Measurements from ENCODE around the gene RPS6KA6. TPM values are rescaled to one million over a fixed set of nuclear protein-coding genes. Genes with fewer than 3 reads are reported as not detected.
"Not testable (repeated sequence)": the region's sequence is repeated elsewhere in the genome, so short reads cannot be mapped to it uniquely, and the experiment has no call there.

RPS6KA6 gene
- total RNA-seq, 2 donors from 2014 or later, result 0.24 to 1.5 TPM

- Mint-ChIP-seq H3K4me1 (ENCODE audit: low read depth) (no peaks in the 10 kb centered on the region), H3K36me3 (ENCODE audit: insufficient read depth in 2 of 2) (no peaks in the 10 kb centered on the region), H3K4me3 (no peak overlapping the region), H3K9me3 (no peaks in the 10 kb centered on the region), H3K27me3 (ENCODE audit: low read depth) (peaks cover 7% of the 10 kb centered on the region), H3K27ac (no peak overlapping the region)
- DNase-seq, result no peak
- ATAC-seq (replicated peaks in 1 of 2), result no peak
These were observed 31.2 kb downstream of the RPS6KA6 start for GRCh38 chrX:84156821-84157220.

GRCh38 chrX:84155938-84156337 is 32.1 kb downstream of the RPS6KA6 start:
- no peak for ATAC-seq (replicated peaks in 1 of 2)
- Mint-ChIP-seq H3K9me3 (no peaks in the 10 kb centered on the region), H3K36me3 (ENCODE audit: insufficient read depth in 2 of 2) (no peaks in the 10 kb centered on the region), H3K27me3 (ENCODE audit: low read depth) (peaks cover 7% of the 10 kb centered on the region), H3K4me3 (no peak overlapping the region), H3K27ac (no peak overlapping the region), H3K4me1 (ENCODE audit: low read depth) (no peaks in the 10 kb centered on the region)
- no peak for DNase-seq

DNA sequence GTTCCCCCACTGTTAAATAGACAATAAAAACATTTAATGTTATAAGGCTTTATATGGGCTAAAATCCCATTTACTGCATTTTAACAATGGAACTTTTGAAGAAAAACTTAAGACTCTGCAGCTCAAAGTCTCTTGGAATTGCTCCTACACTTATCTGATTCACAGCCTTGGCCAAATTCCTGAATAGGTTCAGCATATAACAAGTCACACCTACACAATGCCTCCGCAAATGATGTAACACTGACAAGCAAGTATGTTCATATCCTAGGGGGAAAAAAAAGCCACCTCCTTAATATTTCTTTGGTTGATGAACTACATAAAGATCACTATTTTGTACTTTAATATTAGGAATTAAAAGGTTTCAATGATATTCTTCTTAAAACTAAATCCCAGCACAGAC is 34.5 kb downstream of the RPS6KA6 start:
- no peak overlapping the region for H3K4me3 Mint-ChIP-seq
- H3K27ac Mint-ChIP-seq, result no peak overlapping the region
- DNase-seq (no peak), ATAC-seq (replicated peaks in 1 of 2) (no peak)
- no peaks in the 10 kb centered on the region for H3K36me3 Mint-ChIP-seq (ENCODE audit: insufficient read depth in 2 of 2)
- H3K4me1 Mint-ChIP-seq (ENCODE audit: low read depth), result no peaks in the 10 kb centered on the region
- peaks cover 3% of the 10 kb centered on the region in 2 donors for H3K9me3 Mint-ChIP-seq
- H3K27me3 Mint-ChIP-seq (ENCODE audit: low read depth), result peaks cover 7% of the 10 kb centered on the region

- H3K9me3 Mint-ChIP-seq, result peaks cover 3 to 4% of the 10 kb centered on the region in 2 donors
- DNase-seq (no peak), ATAC-seq (replicated peaks in 1 of 2) (no peak)
- H3K27ac Mint-ChIP-seq, result no peak overlapping the region
- no peaks in the 10 kb centered on the region for H3K36me3 Mint-ChIP-seq (ENCODE audit: insufficient read depth in 2 of 2)
- H3K4me3 Mint-ChIP-seq, result no peak overlapping the region
- H3K4me1 Mint-ChIP-seq (ENCODE audit: low read depth), result no peaks in the 10 kb centered on the region
- peaks cover under 1% of the 10 kb centered on the region for H3K27me3 Mint-ChIP-seq (ENCODE audit: low read depth)
These were observed 43.0 kb downstream of the RPS6KA6 start for GRCh38 chrX:84144991-84145390.

GRCh38 chrX:84144281-84144680 is 43.7 kb downstream of the RPS6KA6 start:
- Mint-ChIP-seq H3K4me1 (ENCODE audit: low read depth) (no peaks in the 10 kb centered on the region), H3K36me3 (ENCODE audit: insufficient read depth in 2 of 2) (no peaks in the 10 kb centered on the region), H3K4me3 (no peak overlapping the region), H3K9me3 (peaks cover 3 to 4% of the 10 kb centered on the region in 2 donors), H3K27me3 (ENCODE audit: low read depth) (peaks cover 7% of the 10 kb centered on the region), H3K27ac (no peak overlapping the region)
- ATAC-seq (replicated peaks in 1 of 2) (no peak), DNase-seq (no peak)

DNA sequence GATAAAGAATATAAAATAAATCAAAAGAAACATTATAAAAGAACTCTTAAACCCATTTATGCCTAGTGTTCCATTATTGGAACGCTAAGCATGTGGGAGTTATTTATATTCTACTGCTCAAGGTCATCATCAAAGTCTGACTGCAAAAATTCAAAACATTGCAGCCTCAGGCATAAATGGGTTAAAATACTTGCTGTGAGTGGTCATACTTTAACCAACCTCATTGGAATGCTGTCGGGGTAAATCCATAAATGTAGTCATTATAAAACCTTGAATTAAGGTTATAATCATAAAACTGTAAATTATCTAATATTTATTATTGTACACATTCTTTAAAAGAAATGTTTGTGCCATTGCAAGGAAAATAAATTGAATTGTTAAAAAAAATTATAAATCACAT is 55.0 kb downstream of the RPS6KA6 start:
- Mint-ChIP-seq H3K4me3 (no peak overlapping the region), H3K36me3 (ENCODE audit: insufficient read depth in 2 of 2) (no peaks in the 10 kb centered on the region), H3K4me1 (ENCODE audit: low read depth) (no peaks in the 10 kb centered on the region), H3K27me3 (ENCODE audit: low read depth) (no peaks in the 10 kb centered on the region), H3K27ac (no peak overlapping the region), H3K9me3 (no peaks in the 10 kb centered on the region)
- ATAC-seq (replicated peaks in 1 of 2) (no peak), DNase-seq (no peak)

- H3K27ac Mint-ChIP-seq, result no peak overlapping the region
- no peak overlapping the region for H3K4me3 Mint-ChIP-seq
- ATAC-seq (replicated peaks in 1 of 2) (no peak), DNase-seq (no peak)
- H3K4me1 Mint-ChIP-seq (ENCODE audit: low read depth), result no peaks in the 10 kb centered on the region
- peaks cover 5% of the 10 kb centered on the region for H3K27me3 Mint-ChIP-seq (ENCODE audit: low read depth)
- peaks cover 0 to 2% of the 10 kb centered on the region in 2 donors for H3K9me3 Mint-ChIP-seq
- H3K36me3 Mint-ChIP-seq (ENCODE audit: insufficient read depth in 2 of 2), result no peaks in the 10 kb centered on the region
These were observed 64.4 kb downstream of the RPS6KA6 start for GRCh38 chrX:84123585-84123984.

DNA sequence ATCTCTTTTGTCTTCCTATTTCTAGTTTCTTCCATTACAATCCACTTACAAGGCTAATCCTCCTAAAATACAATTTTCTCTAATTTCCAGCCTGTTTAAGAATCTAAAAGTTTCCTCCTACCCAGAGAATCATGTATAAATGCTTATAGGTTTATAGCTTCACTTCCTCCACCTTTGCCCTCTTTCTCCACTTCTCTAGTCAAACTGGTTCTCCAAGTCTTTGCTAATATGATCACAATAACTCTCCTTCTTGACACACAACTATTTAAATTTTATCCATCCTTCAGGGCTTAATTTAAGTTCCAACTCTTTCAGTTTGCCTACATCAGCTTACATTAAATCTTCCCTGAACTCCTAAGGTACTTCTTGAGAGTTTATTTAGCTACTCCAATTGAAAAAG is 69.2 kb downstream of the RPS6KA6 start:
- no peak overlapping the region for H3K4me3 Mint-ChIP-seq
- no peaks in the 10 kb centered on the region for H3K36me3 Mint-ChIP-seq (ENCODE audit: insufficient read depth in 2 of 2)
- peaks cover 2% of the 10 kb centered on the region in 2 donors for H3K9me3 Mint-ChIP-seq
- no peak overlapping the region for H3K27ac Mint-ChIP-seq
- H3K4me1 Mint-ChIP-seq (ENCODE audit: low read depth), result no peaks in the 10 kb centered on the region
- DNase-seq (no peak), ATAC-seq (replicated peaks in 1 of 2) (no peak)
- peaks cover 5% of the 10 kb centered on the region for H3K27me3 Mint-ChIP-seq (ENCODE audit: low read depth)

DNA sequence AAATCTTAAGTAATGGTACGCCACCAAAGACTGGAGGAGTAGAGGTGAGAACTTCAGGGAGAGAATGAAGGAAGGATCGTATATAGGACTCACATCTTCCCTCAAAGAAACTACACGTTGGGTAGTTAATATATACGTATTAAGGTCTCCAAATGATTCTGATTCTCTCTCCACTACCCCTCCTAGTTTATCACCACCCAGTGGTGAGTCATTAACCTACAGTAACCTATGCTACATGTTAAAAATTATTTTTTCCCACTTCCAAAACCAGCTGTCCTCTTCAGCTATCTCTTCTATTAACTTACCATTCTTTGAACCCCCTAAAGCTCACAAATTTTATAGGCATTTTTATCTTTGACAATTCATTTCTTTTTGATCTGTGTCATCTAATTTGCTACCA is 69.7 kb downstream of the RPS6KA6 start:
- DNase-seq (no peak), ATAC-seq (replicated peaks in 1 of 2) (no peak)
- H3K27me3 Mint-ChIP-seq (ENCODE audit: low read depth), result peaks cover 5% of the 10 kb centered on the region
- no peaks in the 10 kb centered on the region for H3K36me3 Mint-ChIP-seq (ENCODE audit: insufficient read depth in 2 of 2)
- H3K9me3 Mint-ChIP-seq, result peaks cover 2% of the 10 kb centered on the region in 2 donors
- no peak overlapping the region for H3K27ac Mint-ChIP-seq
- no peak overlapping the region for H3K4me3 Mint-ChIP-seq
- no peaks in the 10 kb centered on the region for H3K4me1 Mint-ChIP-seq (ENCODE audit: low read depth)

GRCh38 chrX:84108584-84108983 is 79.4 kb downstream of the RPS6KA6 start:
- Mint-ChIP-seq H3K27me3 (ENCODE audit: low read depth) (no peaks in the 10 kb centered on the region), H3K4me3 (no peak overlapping the region), H3K9me3 (peaks cover 3% of the 10 kb centered on the region in 2 donors), H3K4me1 (ENCODE audit: low read depth) (no peaks in the 10 kb centered on the region), H3K36me3 (ENCODE audit: insufficient read depth in 2 of 2) (no peaks in the 10 kb centered on the region), H3K27ac (no peak overlapping the region)
- ATAC-seq (replicated peaks in 1 of 2) (no peak), DNase-seq (no peak)

- no peaks in the 10 kb centered on the region for H3K9me3 Mint-ChIP-seq
- ATAC-seq (replicated peaks in 1 of 2) (no peak), DNase-seq (no peak)
- H3K4me3 Mint-ChIP-seq, result no peak overlapping the region
- H3K4me1 Mint-ChIP-seq (ENCODE audit: low read depth), result no peaks in the 10 kb centered on the region
- no peaks in the 10 kb centered on the region for H3K36me3 Mint-ChIP-seq (ENCODE audit: insufficient read depth in 2 of 2)
- no peak overlapping the region for H3K27ac Mint-ChIP-seq
- peaks cover 5% of the 10 kb centered on the region for H3K27me3 Mint-ChIP-seq (ENCODE audit: low read depth)
These were observed 88.9 kb downstream of the RPS6KA6 start for GRCh38 chrX:84099120-84099519.

- not testable (repeated sequence) for H3K4me1 Mint-ChIP-seq (ENCODE audit: low read depth); H3K36me3 Mint-ChIP-seq (ENCODE audit: insufficient read depth in 2 of 2); H3K9me3 Mint-ChIP-seq; ATAC-seq (replicated peaks in 1 of 2); H3K4me3 Mint-ChIP-seq; H3K27ac Mint-ChIP-seq; H3K27me3 Mint-ChIP-seq (ENCODE audit: low read depth); DNase-seq
These were observed 108.4 kb downstream of the RPS6KA6 start for GRCh38 chrX:84079479-84080197.

DNA sequence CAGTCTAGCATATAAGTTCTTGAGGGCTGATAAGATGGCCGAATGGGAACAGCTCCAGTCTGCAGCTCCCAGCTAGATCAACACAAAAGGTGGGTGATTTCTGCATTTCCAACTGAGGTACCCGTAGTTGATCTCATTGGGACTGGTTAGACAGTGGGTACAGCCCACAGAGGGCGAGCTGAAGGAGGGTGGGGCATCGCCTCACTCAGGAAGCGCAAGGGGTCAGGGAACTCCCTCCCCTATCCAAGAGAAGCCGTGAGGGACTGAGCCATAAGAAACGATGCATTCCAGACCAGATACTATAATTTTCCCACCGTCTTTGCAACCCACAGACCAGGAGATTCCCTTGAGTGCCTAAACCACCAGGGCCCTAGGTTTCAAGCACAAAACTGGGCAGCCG is 109.0 kb downstream of the RPS6KA6 start:
- no peak overlapping the region for H3K4me3 Mint-ChIP-seq
- H3K4me1 Mint-ChIP-seq (ENCODE audit: low read depth), result no peaks in the 10 kb centered on the region
- DNase-seq, result no peak
- no peaks in the 10 kb centered on the region for H3K36me3 Mint-ChIP-seq (ENCODE audit: insufficient read depth in 2 of 2)
- ATAC-seq (replicated peaks in 1 of 2), result no peak
- H3K27ac Mint-ChIP-seq, result no peak overlapping the region
- peaks cover 5% of the 10 kb centered on the region for H3K27me3 Mint-ChIP-seq (ENCODE audit: low read depth)
- H3K9me3 Mint-ChIP-seq, result peaks cover 8 to 9% of the 10 kb centered on the region in 2 donors

- Mint-ChIP-seq H3K4me3 (no peak overlapping the region), H3K9me3 (no peaks in the 10 kb centered on the region), H3K27ac (no peak overlapping the region), H3K4me1 (ENCODE audit: low read depth) (no peaks in the 10 kb centered on the region), H3K36me3 (ENCODE audit: insufficient read depth in 2 of 2) (no peaks in the 10 kb centered on the region), H3K27me3 (ENCODE audit: low read depth) (peaks cover 11% of the 10 kb centered on the region)
- DNase-seq (no peak), ATAC-seq (replicated peaks in 1 of 2) (no peak)
These were observed 123.2 kb downstream of the RPS6KA6 start for GRCh38 chrX:84064814-84065213.
